Astrocyte (in vitro differentiated cells and primary cell): ENCODE measurements around the gene LRMDA.

ENCODE experiments used
- CTCF ChIP-seq: IDR thresholded peaks from 2 replicates; pipeline ENCODE4 v1.5.1; 2011; ENCODE audit warnings: low read depth, mild to moderate bottlenecking, inconsistent platforms, low read length, moderate library complexity; ENCODE audit not compliant: insufficient read depth
- EZH2 ChIP-seq: IDR thresholded peaks from 2 replicates; pipeline ENCODE4 v1.6.1; 2012; ENCODE audit warnings: mild to moderate bottlenecking, low read length, inconsistent platforms; ENCODE audit not compliant: insufficient read depth

- TF ChIP-seq CTCF (no peak), EZH2 (no peak)
Measured at GRCh38 chr10:75987616-75988015, 556.2 kb downstream of the LRMDA start.
